Liver (tissue), 9 donors: ENCODE data around the gene PARD3. TPM values are rescaled to one million over a fixed set of nuclear protein-coding genes. Genes with fewer than 3 reads are reported as not detected.

ENCODE experiments used
- DNase-seq: peaks from one replicate; pipeline ENCODE4 v3.0.0-alpha.2; 2017; ENCODE audit warnings: low spot score
- H3K27ac ChIP-seq, 2 donors: one replicate each; pipeline ENCODE4 v1.7.0; 2013; ENCODE audit warnings: inconsistent platforms in 2 of 2, low read length in 2 of 2, control low read depth in 1 of 2, low read depth in 1 of 2, mild to moderate bottlenecking in 1 of 2
- H3K27me3 ChIP-seq, 4 donors: one replicate each; pipeline versions ENCODE4 v1.6.1 to v1.7.0; 2013; ENCODE audit warnings: low read length in 3 of 4, inconsistent platforms in 1 of 4, mild to moderate bottlenecking in 1 of 4, moderate library complexity in 1 of 4; ENCODE audit not compliant: control insufficient read depth in 4 of 4, insufficient read depth in 4 of 4
- H3K36me3 ChIP-seq, 4 donors: one replicate each; pipeline versions ENCODE4 v1.6.1 to v1.7.0; 2013; ENCODE audit warnings: low read length in 3 of 4, mild to moderate bottlenecking in 3 of 4, low read depth in 1 of 4, moderate library complexity in 1 of 4; ENCODE audit not compliant: control insufficient read depth in 4 of 4, insufficient read depth in 3 of 4
- H3K4me1 ChIP-seq, 4 donors: one replicate each; pipeline versions ENCODE4 v1.6.1 to v1.7.0; 2013; ENCODE audit warnings: low read length in 3 of 4, mild to moderate bottlenecking in 3 of 4, moderate library complexity in 1 of 4; ENCODE audit not compliant: control insufficient read depth in 4 of 4, insufficient read depth in 4 of 4
- H3K4me3 ChIP-seq, 3 donors: one replicate each; pipeline versions ENCODE4 v1.6.1 to v1.7.0; 2013; ENCODE audit warnings: low read length in 3 of 3, control low read depth in 1 of 3, low read depth in 1 of 3, mild to moderate bottlenecking in 1 of 3
- H3K9ac ChIP-seq, 2 donors: one replicate each; pipeline ENCODE4 v1.7.0; 2013; ENCODE audit warnings: low read length in 2 of 2, mild to moderate bottlenecking in 2 of 2, moderate library complexity in 2 of 2, control low read depth in 1 of 2, low read depth in 1 of 2
- H3K9me3 ChIP-seq, 4 donors: one replicate each; pipeline versions ENCODE4 v1.6.1 to v1.7.0; 2013; ENCODE audit warnings: low read length in 3 of 4; ENCODE audit not compliant: control insufficient read depth in 4 of 4
- EGR1 ChIP-seq, 2 donors: IDR thresholded peaks; 2 replicates each; pipeline ENCODE4 v1.6.1; 2016 to 2018; ENCODE audit warnings: antibody characterized with exemption in 2 of 2, low read depth in 2 of 2
- FOXA1 ChIP-seq: IDR thresholded peaks from 2 replicates; pipeline ENCODE4 v1.6.1; 2016; ENCODE audit warnings: antibody characterized with exemption
- FOXA2 ChIP-seq: IDR thresholded peaks from 2 replicates; pipeline ENCODE4 v1.6.1; 2016; ENCODE audit warnings: antibody characterized with exemption
- GABPA ChIP-seq, 2 donors: IDR thresholded peaks in 1 of 2; conservative IDR thresholded peaks in 1 of 2; 2 replicates each; pipeline ENCODE4 v1.6.1; 2016; ENCODE audit warnings: antibody characterized with exemption in 2 of 2, mild to moderate bottlenecking in 1 of 2, moderate library complexity in 1 of 2
- HNF4A ChIP-seq, 2 donors: conservative IDR thresholded peaks; 2 replicates each; pipeline ENCODE4 v1.6.1; 2016; ENCODE audit warnings: antibody characterized with exemption in 2 of 2, mild to moderate bottlenecking in 2 of 2
- HNF4G ChIP-seq: IDR thresholded peaks from 2 replicates; pipeline ENCODE4 v1.6.1; 2016; ENCODE audit warnings: antibody characterized with exemption
- JUND ChIP-seq, 2 donors: IDR thresholded peaks; 2 replicates each; pipeline ENCODE4 v1.6.1; 2016; ENCODE audit warnings: antibody characterized with exemption in 2 of 2
- NR2F2 ChIP-seq: IDR thresholded peaks from 2 replicates; pipeline ENCODE4 v1.6.1; 2016; ENCODE audit warnings: antibody characterized with exemption
- RAD21 ChIP-seq, 2 donors: IDR thresholded peaks; 2 replicates each; pipeline ENCODE4 v1.6.1; 2016; ENCODE audit warnings: antibody characterized with exemption in 2 of 2, mild to moderate bottlenecking in 2 of 2
- RXRA ChIP-seq, 2 donors: IDR thresholded peaks; 2 replicates each; pipeline ENCODE4 v1.6.1; 2017 to 2018; ENCODE audit warnings: antibody characterized with exemption in 2 of 2, mild to moderate bottlenecking in 1 of 2
- SP1 ChIP-seq: IDR thresholded peaks from 2 replicates; pipeline ENCODE4 v1.6.1; 2018; ENCODE audit warnings: antibody characterized with exemption, mild to moderate bottlenecking
- TAF1 ChIP-seq: conservative IDR thresholded peaks from 2 replicates; pipeline ENCODE4 v1.6.1; 2016; ENCODE audit warnings: antibody characterized with exemption, mild to moderate bottlenecking
- YY1 ChIP-seq: IDR thresholded peaks from 2 replicates; pipeline ENCODE4 v1.6.1; 2016; ENCODE audit warnings: antibody characterized with exemption, mild to moderate bottlenecking
- WGBS: extraction: QIAGEN DNeasy Blood & Tissue Kit; methylation state at CpG from one replicate; pipeline ENCODE4 v1.1.7; 2013; 5-methylcytosine and 5-hydroxymethylcytosine counted together
- polyA plus RNA-seq, 2 donors: library from polyadenylated mRNA; stranded (reverse) in 1 of 2; unstranded in 1 of 2; fragments of 200-250 nt in 1 of 2; fragments of >200 nt in 1 of 2; fragmentation: Nextera tagmentation in 1 of 2; extraction: Ambion mirVana in 1 of 2; gene quantifications; one replicate each; pipeline versions ENCODE4 v1.2.1 to v1.2.3, GENCODE V29; 2013 to 2015
- total RNA-seq, 2 donors: library from RNA; depleted of rRNA; stranded (reverse); fragments of >200 nt; gene quantifications; one replicate each; pipeline ENCODE4 v1.2.3, GENCODE V29; 2014
- TF ChIP-seq, protein P1 (sequence below): IDR thresholded peaks from 2 replicates; pipeline ENCODE4 v1.6.1; 2016; ENCODE audit warnings: antibody characterized with exemption
- TF ChIP-seq, protein P2 (sequence below): IDR thresholded peaks from 2 replicates; pipeline ENCODE4 v1.6.1; 2016; ENCODE audit warnings: antibody characterized with exemption, mild to moderate bottlenecking
- TF ChIP-seq, protein P3 (sequence below): IDR thresholded peaks from 2 replicates; pipeline ENCODE4 v1.6.1; 2016; ENCODE audit warnings: antibody characterized with exemption
- TF ChIP-seq, protein P4 (sequence below): IDR thresholded peaks from 2 replicates; pipeline ENCODE4 v1.6.1; 2016; ENCODE audit warnings: antibody characterized with exemption
- TF ChIP-seq, protein P5 (sequence below): fragments of 150-350 bp; IDR thresholded peaks from 2 replicates; pipeline ENCODE4 v1.5.1; 2017; ENCODE audit warnings: improper control_type of control experiment, low read depth, low read length; ENCODE audit not compliant: missing input control
- donor health status: healthy.
- donor health status: healthy.
- donor health status: healthy.
- donor health status: healthy.
- donor health status: healthy.

The PARD3 gene
- total and polyA plus RNA-seq, 4 donors: 12.3 to 43.8 (median 13.5) TPM

DNA sequence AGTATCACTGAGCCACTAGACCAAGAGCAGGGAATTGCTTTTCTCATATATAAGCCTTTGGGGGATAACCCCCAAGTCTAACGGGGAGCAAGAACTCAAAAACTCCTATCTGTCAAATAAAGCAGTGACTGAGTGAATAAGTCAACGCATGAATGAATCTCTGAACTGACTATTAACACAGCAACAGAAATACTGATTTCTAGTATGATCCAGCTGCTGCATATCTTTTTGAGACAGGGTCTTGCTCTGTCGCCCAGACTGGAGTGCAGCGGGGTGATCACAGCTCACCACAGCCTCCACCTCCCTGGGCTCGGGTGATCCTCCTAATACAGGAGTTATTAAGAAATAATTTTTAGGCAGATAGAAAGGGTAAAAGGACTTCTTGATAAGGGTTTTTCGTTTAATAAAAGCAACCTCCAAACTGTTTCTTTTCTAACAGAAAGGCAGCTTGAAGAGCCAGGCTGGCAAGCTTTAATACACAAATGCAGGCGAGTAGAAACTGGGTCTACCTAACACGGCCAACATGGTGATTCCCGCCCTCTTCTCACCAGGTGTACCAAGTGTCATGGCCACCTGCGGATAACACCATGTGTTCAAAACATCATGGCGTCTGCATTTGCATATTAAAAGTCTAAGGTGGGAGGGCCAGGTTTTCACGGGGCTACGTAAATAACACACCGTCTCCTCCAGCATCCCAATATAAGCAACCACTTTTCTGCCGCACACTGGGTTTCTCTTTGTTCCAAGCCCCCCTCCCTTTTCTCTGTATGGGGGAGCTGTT lies 631.9 kb downstream of the PARD3 start:
- 94% methylated on average over 15 of the region's 15 CpGs for WGBS
- H3K27me3 ChIP-seq: no peaks in the 10 kb centered on the region
- no peaks in the 10 kb centered on the region for H3K36me3 ChIP-seq
- no peak overlapping the region for H3K4me3 ChIP-seq
- H3K27ac ChIP-seq: no peak overlapping the region
- TF ChIP-seq SP1 (no peak), JUND (IDR thresholded peaks at IDR 0.05) (no peak), HNF4A (conservative IDR thresholded peaks at IDR 0.05) (no peak), FOXA1 (no peak), HNF4G (no peak), EGR1 (IDR thresholded peaks at IDR 0.05; ENCODE audit: low read depth in 2 of 2) (no peak), YY1 (no peak), TAF1 (no peak), RAD21 (IDR thresholded peaks at IDR 0.05) (no peak), FOXA2 (no peak), RXRA (IDR thresholded peaks at IDR 0.05) (no peak), GABPA (IDR thresholded peaks at IDR 0.05 in 1 of 2, conservative IDR thresholded peaks at IDR 0.05 in 1 of 2) (no peak), NR2F2 (no peak)
- TF ChIP-seq, protein P1, sequence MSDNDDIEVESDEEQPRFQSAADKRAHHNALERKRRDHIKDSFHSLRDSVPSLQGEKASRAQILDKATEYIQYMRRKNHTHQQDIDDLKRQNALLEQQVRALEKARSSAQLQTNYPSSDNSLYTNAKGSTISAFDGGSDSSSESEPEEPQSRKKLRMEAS: no peak
- TF ChIP-seq, protein P2, sequence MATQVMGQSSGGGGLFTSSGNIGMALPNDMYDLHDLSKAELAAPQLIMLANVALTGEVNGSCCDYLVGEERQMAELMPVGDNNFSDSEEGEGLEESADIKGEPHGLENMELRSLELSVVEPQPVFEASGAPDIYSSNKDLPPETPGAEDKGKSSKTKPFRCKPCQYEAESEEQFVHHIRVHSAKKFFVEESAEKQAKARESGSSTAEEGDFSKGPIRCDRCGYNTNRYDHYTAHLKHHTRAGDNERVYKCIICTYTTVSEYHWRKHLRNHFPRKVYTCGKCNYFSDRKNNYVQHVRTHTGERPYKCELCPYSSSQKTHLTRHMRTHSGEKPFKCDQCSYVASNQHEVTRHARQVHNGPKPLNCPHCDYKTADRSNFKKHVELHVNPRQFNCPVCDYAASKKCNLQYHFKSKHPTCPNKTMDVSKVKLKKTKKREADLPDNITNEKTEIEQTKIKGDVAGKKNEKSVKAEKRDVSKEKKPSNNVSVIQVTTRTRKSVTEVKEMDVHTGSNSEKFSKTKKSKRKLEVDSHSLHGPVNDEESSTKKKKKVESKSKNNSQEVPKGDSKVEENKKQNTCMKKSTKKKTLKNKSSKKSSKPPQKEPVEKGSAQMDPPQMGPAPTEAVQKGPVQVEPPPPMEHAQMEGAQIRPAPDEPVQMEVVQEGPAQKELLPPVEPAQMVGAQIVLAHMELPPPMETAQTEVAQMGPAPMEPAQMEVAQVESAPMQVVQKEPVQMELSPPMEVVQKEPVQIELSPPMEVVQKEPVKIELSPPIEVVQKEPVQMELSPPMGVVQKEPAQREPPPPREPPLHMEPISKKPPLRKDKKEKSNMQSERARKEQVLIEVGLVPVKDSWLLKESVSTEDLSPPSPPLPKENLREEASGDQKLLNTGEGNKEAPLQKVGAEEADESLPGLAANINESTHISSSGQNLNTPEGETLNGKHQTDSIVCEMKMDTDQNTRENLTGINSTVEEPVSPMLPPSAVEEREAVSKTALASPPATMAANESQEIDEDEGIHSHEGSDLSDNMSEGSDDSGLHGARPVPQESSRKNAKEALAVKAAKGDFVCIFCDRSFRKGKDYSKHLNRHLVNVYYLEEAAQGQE: no peak
- TF ChIP-seq, protein P3, sequence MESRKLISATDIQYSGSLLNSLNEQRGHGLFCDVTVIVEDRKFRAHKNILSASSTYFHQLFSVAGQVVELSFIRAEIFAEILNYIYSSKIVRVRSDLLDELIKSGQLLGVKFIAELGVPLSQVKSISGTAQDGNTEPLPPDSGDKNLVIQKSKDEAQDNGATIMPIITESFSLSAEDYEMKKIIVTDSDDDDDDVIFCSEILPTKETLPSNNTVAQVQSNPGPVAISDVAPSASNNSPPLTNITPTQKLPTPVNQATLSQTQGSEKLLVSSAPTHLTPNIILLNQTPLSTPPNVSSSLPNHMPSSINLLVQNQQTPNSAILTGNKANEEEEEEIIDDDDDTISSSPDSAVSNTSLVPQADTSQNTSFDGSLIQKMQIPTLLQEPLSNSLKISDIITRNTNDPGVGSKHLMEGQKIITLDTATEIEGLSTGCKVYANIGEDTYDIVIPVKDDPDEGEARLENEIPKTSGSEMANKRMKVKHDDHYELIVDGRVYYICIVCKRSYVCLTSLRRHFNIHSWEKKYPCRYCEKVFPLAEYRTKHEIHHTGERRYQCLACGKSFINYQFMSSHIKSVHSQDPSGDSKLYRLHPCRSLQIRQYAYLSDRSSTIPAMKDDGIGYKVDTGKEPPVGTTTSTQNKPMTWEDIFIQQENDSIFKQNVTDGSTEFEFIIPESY: no peak
- TF ChIP-seq, protein P4, sequence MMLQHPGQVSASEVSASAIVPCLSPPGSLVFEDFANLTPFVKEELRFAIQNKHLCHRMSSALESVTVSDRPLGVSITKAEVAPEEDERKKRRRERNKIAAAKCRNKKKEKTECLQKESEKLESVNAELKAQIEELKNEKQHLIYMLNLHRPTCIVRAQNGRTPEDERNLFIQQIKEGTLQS: no peak
- TF ChIP-seq, protein P5, sequence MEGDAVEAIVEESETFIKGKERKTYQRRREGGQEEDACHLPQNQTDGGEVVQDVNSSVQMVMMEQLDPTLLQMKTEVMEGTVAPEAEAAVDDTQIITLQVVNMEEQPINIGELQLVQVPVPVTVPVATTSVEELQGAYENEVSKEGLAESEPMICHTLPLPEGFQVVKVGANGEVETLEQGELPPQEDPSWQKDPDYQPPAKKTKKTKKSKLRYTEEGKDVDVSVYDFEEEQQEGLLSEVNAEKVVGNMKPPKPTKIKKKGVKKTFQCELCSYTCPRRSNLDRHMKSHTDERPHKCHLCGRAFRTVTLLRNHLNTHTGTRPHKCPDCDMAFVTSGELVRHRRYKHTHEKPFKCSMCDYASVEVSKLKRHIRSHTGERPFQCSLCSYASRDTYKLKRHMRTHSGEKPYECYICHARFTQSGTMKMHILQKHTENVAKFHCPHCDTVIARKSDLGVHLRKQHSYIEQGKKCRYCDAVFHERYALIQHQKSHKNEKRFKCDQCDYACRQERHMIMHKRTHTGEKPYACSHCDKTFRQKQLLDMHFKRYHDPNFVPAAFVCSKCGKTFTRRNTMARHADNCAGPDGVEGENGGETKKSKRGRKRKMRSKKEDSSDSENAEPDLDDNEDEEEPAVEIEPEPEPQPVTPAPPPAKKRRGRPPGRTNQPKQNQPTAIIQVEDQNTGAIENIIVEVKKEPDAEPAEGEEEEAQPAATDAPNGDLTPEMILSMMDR: no peak
- H3K9ac ChIP-seq: no peak overlapping the region
- H3K9me3 ChIP-seq: no peaks in the 10 kb centered on the region
- H3K4me1 ChIP-seq: peaks cover 0 to 13% (median 11%) of the 10 kb centered on the region in 4 donors
- DNase-seq: no peak
